T47D (cell line): ENCODE measurements around the gene ENTPD1.
A peak's percentile ranks its signal among the peaks of the same experiment; 100 is the strongest.
"Not testable (repeated sequence)": the region's sequence is repeated elsewhere in the genome, so short reads cannot be mapped to it uniquely, and the experiment has no call there.

Source experiments
- DNase-seq, 2 experiments: peaks; one replicate each; pipeline versions ENCODE4 v3.0.0 to v3.0.0-alpha.2; 2011 to 2012; ENCODE audit warnings: low read depth in 1 of 2, low spot score in 1 of 2
- JUND ChIP-seq: IDR thresholded peaks from 2 replicates; pipeline ENCODE4 v1.6.1; 2012; ENCODE audit warnings: low read depth
- in situ Hi-C: cut with HindIII; loops from 2 replicates; pipeline ENCODE4 v1.10.0; 2016; ENCODE audit warnings: low sequenced_read_pairs, low pct_unique_long_range_greater_than_20kb

Gene ENTPD1

DNA sequence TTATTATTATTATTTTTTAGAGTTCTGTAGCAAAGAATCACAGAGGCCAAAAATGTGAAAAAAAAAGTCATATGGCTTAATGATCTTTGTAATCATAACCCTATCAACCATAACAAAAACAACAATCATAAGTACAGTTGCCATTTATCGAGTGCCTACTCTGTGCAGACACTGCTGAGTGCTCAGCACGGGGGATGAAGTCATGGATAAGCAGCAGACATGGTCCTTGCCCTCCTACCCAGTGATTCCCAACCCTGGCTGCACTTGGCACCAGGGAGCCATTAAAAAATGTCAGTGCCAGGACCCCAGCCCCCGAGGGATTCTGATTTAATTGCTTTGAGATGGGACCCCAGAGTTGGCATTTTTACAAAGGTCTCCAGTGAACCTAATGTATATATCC, 38.2 kb downstream of the ENTPD1 start:
- in situ Hi-C loops: no loop called here
- no peak for TF ChIP-seq JUND
- DNase-seq: no peak

DNA sequence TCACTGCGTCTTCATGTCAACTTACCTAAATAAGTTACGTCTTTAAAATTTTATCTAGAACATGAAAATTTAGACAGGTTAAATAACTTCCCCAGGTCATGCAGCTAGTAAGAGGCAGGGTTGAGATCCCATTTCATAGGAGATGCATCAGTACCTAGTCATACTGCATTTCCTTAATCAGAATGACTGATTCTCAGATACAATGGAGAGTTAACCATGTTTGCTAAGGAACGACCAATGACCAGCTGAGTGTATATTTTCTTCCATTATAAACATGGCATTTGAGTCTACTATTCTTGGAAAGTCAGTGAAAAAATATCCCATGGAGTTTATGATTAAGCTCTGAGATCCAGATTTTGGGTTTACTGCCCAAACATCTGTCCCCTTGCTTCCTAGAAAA, 39.6 kb downstream of the ENTPD1 start:
- in situ Hi-C loops: no loop called here
- TF ChIP-seq JUND: no peak
- DNase-seq: no peak

DNA sequence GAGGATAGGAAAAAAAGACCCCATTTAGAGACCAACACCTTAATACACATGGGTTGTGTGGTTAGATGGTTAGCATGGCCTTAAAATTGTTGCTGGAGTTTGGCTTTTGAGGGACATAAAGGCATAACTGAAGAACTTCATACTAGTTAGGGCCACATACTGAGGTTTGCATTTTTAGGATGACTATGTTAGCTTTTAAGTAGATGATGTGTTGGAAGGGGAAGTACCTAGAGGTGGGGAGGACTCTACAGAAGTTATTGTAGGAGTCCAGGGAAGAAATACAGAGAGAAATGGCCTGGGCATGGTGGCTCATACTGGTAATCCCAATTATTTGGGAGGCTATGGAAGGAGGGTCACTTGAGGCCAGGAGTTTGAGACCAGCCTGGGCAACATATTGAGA, 40.5 kb downstream of the ENTPD1 start:
- no peak for TF ChIP-seq JUND
- in situ Hi-C loops: no loop called here
- no peak for DNase-seq

DNA sequence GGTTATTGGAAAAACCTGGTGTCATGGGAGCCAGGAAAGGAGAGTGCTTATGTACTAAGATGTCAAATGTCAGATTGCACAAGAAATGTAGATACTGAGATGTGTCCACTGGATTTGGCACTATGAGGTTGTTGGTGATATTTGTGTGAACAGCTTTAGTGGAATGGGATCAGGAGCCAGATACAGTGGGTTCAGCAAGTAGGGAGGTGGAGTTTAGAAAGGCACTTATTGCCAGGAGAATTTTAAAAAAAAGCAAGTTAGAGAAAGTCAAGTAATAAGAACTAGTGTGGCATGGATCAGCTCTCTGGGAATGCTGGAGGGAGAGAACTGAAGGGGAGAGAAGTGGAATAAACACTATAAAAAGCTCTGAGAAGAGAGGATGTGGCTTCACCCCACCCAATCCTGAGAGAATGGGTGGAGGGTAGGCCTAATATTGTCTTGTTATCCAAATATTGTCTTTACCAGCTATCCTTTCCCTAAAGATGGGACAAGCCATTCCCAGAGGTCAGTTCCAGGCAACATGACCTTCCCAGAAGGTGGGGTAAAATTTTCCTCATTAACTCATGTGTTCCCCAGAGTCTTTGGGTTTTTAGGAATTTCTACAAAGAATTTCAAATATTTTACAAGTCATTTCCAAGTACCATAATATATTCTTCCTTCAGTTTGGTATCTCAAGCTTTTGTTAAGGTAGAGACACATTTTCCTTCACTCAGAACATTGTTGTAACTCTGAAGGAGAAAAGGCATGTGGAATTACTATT, 42.3 kb downstream of the ENTPD1 start:
- no peak for TF ChIP-seq JUND
- DNase-seq: no peak
- in situ Hi-C loops: no loop called here

DNA sequence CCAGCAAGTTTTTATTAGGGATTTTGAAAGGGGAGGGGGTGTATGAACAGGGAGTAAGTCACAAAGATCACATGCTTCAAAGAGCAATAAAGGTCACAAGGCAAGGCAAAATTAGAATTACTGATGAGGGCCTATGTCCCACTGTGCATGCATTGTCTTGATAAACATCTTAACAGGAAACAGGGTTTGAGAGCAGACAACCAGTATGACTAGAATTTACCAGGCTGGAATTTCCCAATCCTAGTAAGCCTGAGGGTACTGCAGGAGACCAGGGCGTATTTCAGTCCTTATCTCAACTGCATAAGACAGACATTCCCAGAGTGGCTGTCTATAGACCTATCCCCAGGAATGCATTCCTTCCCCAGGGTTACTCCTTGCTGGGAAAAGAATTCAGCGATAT, 44.3 kb downstream of the ENTPD1 start:
- DNase-seq: peak in 1 of 2 experiments; percentile 13
- in situ Hi-C loops: not testable (repeated sequence)

DNA sequence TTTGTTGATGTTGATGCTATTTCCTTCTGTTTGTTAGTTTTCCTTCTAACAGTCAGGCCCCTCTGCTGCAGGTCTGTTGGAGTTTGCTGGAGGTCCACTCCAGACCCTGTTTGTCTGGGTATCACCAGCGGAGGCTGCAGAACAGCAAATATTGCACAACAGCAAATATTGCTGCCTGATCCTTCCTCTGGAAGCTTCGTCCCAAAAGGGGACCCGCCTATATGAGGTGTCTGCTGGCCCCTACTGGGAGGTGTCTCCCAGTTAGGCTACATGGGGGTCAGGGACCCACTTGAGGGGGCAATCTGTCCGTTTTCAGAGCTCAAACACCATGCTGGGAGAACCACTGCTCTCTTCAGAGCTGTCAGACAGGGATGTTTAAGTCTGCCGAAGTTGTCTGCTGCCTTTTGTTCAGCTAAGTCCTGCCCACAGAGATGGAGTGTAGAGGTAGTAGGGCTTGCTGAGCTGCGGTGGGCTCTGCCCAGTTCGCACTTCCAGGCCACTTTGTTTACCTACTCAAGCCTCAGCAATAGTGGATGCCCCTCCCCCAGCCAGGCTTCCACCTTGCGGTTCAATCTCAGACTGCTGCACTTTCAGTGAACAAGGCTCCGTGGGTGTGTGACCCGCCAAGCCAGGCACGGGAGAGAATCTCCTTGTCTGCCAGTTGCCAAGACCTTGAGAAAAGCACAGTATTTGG, 50.9 kb downstream of the ENTPD1 start:
- in situ Hi-C loops: not testable (repeated sequence)

DNA sequence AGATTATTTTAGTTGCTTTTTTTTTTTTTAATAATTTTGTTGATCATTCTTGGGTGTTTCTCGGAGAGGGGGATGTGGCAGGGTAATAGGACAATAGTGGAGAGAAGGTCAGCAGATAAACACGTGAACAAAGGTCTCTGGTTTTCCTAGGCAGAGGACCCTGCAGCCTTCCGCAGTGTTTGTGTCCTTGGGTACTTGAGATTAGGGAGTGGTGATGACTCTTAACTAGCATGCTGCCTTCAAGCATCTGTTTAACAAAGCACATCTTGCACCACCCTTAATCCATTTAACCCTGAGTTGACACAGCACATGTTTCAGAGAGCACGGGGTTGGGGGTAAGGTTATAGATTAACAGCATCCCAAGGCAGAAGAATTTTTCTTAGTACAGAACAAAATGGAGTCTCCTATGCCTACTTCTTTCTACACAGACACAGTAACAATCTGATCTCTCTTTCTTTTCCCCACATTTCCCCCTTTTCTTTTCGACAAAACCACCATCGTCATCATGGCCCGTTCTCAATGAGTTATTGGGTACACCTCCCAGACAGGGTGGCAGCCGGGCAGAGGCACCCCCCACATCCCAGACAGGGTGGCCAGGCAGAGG, 52.8 kb downstream of the ENTPD1 start:
- in situ Hi-C loops, DNase-seq: not testable (repeated sequence)

More for the DNA sequence above, 50.9 kb downstream of the ENTPD1 start:
- not testable (repeated sequence) for DNase-seq

DNA sequence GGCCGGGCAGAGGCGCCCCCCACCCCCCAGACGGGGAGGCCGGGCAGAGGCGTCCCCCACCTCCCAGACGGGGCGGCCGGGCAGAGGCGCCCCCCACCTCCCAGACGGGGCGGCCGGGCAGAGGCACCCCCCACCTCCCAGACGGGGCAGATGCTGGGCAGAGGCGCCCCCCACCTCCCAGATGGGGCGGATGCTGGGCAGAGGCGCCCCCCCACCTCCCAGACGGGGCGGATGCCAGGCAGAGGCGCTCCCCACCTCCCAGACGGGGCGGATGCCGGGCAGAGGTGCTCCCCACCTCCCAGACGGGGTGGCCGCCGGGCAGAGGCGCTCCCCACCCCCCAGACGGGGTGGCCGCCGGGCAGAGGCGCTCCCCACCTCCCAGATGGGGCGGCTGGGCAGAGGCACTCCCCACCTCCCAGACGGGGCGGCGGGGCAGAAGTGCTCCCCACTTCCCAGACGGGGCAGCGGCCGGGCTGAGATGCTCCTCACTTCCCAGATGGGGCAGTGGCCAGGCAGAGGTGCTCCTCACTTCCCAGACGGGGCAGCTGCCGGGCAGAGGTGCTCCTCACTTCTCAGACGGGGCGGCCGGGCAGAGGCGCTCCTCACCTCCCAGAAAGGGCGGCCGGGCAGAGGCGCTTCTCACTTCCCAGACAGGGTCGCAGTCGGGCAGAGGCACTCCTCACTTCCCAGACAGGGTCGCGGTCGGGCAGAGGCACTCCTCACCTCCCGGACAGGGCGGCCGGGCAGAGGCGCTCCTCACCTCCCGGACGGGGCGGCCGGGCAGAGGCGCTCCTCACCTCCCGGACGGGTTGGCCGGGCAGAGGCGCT, 53.6 kb downstream of the ENTPD1 start:
- in situ Hi-C loops: no loop called here
- TF ChIP-seq JUND: no peak
- DNase-seq: no peak

DNA sequence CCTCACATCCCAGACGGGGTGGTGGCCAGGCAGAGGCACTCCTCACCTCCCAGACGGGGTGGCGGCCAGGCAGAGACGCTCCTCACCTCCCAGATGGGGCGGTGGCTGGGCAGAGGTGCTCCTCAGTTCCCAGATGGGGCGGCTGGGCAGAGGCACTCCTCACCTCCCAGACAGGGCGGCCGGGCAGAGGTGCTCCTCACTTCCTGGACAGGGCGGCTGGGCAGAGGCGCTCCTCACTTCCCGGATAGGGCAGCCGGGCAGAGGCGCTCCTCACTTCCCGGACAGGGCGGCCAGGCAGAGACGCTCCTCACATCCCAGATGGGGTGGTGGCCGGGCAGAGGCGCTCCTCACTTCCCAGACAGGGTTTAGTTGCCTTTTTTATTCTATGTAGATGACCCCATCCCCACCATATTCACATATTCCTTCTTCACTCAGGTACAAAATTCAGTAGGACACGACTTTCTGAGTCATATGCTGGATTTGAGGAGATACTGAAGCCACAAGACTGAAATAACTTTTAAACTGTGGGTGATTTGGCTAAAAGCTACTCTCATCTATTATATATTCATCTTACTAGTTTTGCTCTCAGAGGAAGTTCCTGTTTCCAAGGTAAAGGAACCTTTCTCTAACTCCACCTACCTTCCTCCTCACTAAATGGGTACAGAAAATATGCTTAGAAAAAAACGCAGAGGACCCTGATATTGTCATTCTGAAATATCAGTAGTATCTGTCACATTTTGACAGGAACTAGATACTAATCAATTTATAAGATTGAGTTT, 54.4 kb downstream of the ENTPD1 start:
- TF ChIP-seq JUND: no peak
- no peak for DNase-seq
- in situ Hi-C loops: no loop called here

DNA sequence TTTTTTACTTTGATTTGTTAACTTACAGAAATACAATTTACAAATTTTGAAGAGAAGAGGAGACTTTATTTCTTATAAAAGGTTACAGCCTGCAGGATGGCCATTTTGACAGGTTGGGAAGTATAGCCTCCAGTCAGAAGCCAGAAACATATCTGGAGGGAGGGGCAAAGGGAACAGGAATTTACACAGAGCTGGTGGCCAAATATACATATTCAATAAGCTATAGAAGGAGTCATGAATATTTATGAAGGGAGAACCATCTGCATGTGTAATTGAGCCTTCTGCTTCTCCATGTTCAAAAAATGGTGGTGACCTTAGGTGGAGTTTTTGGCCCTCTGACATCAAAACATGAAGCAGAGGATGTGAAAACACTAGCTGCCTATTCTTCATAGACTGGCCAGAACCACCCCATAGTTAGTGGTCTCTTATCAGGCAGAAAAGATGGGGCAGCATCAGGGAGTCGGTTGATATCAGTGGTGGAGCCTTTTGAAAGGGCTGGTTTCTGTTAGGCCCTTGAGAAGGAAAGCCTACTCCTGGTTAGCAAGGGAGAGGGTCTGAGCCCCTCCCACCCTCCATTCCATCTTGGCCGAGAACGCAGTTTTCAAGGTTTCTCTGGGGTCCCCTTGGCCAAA, 57.2 kb downstream of the ENTPD1 start:
- no peak for TF ChIP-seq JUND
- no peak for DNase-seq
- in situ Hi-C loops: no loop called here

DNA sequence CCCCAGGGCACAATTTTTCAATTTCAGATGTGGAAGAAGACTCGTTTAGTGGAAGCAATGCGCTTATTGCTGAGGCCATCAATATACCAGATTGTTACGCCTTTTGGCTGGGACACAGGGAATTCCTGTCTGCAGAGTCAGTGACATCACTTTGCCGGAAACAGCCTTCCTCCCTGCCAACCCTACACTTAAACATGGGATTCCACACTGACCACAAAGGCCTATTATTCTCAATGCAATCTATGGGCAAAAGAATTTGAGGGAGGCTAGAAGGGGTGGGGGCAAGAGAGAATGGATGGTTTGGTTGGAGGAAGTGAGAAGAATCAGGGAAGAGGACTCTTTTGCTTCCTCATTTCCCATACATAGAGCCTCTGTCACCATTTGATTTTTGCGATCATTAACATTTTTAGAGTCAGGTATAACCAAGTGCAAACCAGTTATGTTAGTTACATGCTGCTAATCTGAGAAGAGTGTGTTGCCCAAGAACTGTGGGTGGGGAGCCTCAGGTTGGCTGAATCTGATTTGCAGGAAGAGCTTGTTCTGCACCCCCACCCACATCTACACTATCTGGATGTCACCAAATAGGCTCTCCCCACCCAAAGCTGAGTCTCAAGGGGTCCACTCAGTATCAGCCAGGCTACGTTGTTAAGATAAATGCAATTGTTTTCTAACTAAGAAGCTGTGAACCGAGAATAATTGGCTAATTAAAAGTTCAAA, 58.2 kb downstream of the ENTPD1 start:
- in situ Hi-C loops: no loop called here
- no peak for DNase-seq
- no peak for TF ChIP-seq JUND
